Hematopoietic multipotent progenitor cell treated with erythropoietin and hydrocortisone succinate and interleukin-3 and kit ligand, for 8 days (in vitro differentiated cells): ENCODE data around the gene ST6GAL2.
A peak's percentile ranks its signal among the peaks of the same experiment; 100 is the strongest.

ENCODE experiments used
- DNase-seq: peaks from one replicate; pipeline ENCODE4 v3.0.0-alpha.2; 2015

ST6GAL2 gene

DNA sequence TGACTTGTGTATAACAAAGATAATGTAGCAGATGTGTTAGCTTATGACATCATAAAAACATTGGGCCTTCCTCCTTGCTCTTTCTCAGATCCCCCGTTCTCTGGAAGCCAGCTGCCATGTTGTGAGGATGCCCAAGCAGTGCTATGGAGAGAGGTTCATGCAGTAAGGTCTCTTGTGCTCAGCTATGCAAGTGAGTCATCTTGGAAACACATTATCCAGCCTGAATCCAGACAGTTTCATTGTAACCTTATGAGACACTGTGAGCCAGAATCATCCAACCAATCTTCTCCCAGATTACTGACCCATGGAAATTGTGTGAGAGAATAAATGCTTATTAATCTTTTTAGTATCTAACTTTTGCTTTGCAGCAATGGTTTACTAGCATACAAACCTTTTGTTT, 60.8 kb downstream of the ST6GAL2 start:
- no peak for DNase-seq

DNA sequence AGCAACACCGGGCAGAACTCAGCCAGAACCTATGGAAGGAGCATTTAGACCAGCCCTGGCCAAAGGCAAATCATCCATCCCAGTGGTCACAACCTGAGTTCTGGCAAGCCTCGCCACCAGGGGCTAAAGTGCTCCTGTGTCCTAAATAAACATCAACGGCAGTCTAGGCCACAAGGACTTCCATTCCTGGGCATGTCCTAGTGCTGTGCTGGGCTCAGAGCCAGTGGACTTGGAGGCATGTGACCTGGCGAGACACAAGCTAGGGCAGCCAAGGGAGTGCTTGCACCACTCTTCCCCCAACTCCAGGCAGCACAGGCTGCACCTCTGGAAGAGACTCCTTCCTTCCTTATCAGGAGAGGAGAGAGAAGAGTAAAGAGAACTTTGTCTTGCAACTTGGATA, 69.0 kb downstream of the ST6GAL2 start:
- no peak for DNase-seq

DNA sequence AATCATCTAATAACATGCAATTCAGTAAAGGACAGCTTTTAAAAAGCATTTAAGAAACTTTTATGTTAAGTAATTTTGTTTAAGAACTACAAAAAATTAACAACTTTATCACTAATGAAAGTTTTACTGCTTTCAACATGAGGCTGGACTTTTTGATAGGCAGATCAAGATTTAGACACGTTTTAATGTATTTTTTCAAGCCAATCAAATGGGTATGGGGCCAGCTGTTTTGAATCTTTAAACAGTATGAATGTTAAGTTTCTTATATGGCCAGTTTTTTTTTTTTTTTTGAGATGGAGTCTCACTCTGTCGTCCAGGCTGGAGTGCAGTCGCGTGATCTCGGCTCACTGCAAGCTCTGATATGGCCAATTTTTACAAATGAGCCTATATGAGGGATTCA, 73.1 kb downstream of the ST6GAL2 start:
- DNase-seq = no peak

DNA sequence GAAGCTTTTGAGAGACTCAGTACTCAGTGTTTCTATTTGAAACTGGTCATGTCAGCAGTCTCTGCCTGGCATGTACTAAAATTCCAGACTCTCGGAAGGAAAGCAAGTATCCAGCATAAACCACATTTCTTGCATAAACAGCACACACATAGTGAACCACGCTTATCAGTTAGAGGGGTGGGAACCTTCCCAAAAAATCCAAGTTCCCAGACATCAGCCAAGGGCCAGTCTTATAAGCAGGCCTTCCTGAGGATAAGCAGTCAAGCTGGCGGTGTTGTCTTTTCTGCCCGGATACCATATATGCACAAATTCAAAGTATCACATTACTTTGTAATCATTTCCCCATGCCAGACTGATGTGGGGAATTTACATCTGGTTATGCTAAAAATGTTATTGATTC, 73.6 kb downstream of the ST6GAL2 start:
- DNase-seq = no peak

DNA sequence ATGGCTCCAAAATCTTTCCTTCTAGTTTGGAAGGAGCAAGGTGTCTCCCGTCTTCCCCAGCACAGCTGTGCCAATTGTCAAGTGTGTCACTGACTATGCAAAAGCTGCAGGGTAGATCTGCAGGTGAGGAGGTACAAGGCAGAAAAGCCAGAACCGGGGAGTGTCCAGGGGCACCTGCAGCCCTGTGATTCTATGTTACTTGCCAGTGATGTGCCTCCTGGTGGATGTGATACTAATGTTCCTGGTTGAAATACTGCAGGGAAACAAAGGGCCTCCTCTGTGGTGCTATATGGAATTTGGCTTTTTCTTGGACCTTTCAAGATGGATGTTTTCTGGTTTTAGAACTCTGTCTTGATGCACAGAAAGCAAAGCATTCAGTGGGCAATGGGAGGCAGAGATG, 80.3 kb downstream of the ST6GAL2 start:
- no peak for DNase-seq

DNA sequence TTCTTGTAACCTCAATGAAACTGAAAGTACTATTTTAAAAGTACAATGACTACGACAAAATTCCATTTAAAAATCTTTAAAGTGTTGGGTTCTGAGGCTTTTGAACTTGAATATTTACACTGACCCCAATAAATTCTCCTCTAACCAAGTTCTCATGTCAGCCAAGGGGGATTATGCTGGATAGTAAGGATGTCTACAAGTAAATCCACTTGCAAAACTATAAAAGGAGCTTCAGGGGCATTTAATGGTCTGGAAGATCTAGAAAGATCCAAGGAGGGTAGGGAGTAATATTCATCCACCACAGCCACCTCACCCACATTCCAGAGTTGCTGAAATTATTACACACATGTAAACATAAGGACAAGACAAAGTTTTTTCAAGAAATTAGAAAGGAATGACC, 81.8 kb downstream of the ST6GAL2 start:
- DNase-seq = no peak

DNA sequence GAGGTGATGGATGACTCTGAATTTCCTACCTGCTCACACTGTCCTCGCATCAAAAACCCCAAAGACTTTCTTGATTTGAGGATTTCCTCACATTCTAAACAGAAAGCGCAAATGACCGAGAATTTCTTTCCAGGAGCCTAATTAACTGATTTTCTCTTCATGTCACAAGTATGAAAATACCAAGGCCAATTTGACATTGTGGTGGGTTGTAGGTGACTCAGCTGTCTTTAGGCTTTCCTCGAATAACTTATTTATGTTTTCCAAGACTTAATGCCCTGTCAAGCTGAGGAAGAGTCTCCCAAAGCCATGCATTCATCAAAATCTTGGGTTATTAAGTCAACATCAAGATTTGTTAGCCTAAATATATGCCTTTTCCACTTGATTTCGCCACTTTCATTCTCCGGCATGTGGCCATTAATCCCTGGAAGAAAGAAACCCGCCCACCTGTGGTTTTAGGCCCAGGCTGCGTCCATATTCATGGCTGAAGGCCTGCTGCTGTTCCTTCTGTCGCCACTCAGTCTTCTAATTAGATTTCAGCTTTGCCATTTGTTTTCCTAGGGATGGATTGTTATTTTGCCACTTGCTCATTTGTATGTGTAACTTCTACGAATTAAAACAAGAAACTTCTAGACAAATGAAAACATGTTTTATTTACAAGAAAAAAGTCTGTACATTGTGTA, 84.9 kb downstream of the ST6GAL2 start:
- DNase-seq = no peak

DNA sequence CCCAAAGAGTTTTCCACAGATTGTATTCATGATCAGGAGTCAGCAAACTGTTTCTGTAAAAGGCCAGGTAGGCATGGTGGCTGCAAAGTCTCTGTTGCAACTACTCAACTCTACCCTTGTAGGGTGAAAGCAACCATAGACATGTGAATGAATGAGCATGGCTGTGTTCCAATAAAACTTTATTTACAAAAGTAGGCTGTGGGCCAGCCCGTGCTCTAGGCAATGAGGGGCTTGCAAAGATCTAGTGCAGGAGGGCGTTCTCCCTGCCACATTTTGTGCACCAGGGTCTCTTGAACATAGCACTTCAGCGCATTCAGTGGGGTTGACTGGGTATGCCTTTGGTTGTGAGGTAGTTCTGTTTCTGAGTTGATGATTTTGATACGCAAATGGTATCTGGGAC, 85.8 kb downstream of the ST6GAL2 start:
- no peak for DNase-seq

DNA sequence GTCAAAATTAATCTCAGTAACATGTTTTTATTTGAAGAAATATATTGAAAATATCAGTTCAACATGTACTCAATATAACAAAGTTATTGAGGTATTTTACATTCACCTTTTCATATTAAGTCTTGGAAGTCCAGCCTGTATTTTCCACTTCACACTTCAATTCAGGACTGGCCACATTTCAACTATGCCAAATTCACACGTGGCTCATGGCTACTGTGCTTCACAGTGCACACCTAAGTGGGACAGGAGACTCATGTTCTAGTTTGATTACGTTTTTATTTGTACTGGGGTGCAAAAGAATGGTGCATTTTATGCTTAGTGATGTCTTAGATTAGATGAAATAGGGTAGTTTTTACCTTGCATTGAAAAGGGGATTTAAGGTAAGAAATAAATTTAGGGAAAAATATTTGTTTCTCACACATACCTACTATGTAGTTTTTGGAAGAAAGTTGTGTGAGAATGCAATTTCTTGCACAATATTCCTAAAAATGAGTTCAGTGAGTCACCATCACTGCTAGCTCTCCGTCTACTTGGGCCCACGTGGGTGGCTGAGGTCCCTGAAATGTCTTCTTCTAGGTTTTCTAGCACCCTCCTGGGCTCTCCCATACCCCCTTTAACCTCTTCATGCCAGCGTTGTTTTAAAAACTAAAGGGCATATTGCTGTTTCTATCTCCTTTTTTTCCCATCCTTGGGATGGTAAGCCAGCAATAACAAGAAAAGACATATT, 87.0 kb downstream of the ST6GAL2 start:
- no peak for DNase-seq

DNA sequence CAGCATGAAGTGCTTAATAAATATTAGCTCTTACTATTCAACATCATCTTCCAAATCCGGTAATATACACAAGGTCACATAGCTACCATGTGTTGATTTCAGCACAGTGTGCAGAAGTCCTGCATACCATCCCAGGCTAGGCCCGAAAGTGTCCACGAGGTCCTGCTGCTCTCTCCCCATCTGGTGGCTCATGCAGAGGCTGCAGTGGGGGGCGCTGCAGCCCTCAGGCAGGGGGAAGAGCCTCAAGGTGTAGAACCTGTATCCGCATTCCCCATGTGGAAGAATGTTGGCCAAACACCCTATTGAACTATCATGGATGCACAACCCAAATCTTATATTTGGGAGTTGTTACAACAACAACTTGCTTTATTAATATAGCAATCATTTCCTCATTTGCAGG, 88.5 kb downstream of the ST6GAL2 start:
- no peak for DNase-seq

DNA sequence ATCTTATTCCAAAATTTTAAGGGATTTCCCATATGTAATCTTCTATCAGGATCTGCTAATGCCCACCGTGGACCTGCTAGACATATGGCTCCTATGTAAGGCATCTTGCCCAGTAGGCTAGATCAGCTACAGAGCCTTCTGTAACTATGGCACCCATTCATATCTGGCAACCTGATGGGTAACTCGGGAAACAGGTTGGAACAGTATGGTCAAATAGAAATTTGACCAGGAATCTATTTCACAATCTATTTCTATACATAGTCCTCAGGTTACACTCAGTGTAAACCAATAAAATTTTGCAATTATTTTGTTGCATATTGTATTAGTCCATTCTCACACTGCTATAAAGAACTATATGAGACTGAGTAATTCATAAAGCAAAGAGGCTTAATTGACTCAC, 93.3 kb downstream of the ST6GAL2 start:
- no peak for DNase-seq

DNA sequence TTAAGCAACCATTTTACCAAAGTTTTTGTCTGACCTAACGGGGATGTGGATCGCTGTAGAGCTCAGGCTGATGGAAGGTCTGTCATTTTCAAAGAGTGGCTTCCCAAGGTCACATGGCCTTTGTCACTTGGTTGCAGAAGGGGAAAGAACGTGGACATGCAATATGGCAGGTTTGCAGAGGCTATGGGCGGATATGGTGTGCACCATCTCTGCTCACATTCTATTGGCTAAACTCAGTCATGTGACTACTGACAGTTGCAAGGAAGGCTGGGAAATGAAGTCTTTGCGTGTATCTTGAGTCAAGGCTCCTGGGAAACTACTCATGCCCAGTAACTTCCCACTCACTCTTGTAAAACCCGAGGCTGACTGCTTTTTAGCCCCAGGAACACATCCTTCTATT, 96.8 kb downstream of the ST6GAL2 start:
- DNase-seq = peak; percentile 16

DNA sequence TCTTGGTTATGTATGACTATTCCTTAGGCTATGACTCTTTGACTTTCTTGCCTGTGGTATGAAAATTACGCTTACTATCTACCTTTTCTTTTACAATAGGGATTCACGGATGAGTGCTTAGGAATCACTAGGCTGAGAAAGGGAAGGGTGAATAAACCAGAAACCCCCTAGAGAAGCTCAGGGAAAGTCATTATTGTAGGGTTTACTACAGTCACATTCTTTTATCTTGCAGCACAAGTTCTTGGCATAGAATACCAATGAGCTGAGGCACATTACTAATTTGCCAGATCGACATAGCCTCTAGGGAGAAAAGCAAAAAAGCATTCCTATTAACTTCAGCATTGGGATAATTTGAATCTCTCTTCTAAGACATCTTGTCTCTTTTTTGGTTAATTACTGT, 103.3 kb downstream of the ST6GAL2 start:
- no peak for DNase-seq

DNA sequence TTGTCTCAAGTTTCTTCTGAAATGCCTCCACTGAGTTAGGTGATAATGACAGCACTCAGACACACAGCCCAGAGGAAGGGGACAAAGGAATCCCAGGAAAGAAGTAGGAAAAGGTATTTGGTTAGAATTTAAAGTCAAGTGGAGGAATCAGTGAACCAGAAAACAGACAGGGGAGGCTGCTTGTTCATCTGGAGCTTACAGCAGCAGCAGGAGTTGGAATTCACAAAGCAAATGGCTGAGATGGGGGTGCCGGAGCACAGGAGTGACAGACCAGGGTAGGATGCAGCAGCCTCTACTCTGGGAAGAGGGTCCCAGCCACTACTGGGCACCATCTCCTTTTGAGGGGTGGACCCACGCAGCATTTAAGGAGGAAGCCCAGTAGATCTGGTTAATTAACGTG, 104.8 kb downstream of the ST6GAL2 start:
- no peak for DNase-seq

DNA sequence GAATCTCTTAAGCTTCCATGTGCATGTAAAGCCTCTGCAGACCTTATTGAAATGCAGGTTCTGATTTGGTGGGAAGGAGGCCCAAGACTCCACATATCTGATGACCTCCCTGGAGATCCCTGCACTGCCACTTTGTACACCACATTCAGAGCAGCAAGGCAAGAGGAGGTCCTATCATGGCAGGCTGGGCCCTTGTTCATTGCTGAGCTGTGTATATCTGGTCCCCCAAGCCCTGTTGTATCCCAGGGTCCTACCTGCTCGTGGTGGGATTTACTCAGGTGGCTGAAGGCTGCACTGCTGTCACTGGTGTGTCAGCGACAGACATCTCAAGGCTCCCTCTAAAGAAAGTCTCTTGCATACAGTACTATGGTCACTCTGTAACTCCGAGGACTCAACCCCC, 114.2 kb downstream of the ST6GAL2 start:
- DNase-seq = no peak

DNA sequence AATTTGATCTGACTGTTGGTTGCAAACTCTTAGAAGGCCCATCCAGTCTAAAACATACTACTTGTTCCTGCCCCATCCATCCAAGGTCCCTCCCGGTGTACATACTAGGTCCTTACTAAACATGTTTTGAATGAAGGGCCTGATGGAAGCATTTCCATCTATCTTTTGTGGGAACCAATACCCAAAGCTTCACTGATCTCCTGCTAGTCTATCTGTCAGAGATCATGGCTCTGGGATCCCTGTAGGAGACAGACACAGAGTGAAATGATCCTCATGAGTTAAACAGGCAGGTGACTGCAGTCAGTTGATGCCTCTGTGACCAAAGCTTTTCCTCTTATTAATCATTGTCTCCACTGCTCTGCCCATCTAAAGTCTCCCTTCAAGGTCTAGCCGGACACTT, 115.0 kb downstream of the ST6GAL2 start:
- DNase-seq = no peak

DNA sequence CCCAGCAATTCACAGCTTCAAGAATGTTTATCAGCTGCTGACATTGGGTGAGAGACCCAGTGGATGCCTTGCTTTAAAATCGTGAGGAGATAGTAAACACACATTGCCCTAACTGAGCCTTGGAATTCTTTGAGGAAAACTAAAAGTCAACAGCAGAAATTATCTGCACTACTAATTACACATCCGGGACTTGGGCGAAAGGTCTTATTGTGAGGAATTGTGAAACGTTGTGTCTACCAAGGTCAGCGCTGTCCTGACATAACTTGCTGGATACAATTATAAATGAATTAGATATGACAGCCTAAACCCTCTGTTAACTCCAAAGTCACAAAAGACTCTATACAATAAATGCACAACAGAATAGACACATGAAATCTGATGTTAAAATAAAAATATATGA, 121.4 kb downstream of the ST6GAL2 start:
- DNase-seq = no peak

DNA sequence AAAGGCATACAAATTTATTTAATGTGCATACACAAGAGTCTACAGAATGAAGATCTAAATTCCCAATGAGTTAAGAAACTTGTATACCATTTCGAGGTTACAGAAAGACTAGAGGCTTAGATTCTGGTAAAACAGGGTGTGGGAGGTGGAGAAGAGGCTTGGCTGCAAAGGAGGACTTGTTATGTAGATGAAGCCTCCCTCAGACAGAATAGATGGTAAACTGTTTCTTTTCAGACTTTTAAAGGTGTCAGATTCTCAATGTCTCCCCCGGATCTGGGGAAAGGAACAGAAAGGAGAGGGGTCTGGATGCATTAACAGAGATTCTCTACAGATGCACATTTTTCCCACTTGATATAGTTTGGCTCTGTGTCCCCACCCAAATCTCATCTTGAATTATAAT, 126.0 kb downstream of the ST6GAL2 start:
- DNase-seq = no peak

DNA sequence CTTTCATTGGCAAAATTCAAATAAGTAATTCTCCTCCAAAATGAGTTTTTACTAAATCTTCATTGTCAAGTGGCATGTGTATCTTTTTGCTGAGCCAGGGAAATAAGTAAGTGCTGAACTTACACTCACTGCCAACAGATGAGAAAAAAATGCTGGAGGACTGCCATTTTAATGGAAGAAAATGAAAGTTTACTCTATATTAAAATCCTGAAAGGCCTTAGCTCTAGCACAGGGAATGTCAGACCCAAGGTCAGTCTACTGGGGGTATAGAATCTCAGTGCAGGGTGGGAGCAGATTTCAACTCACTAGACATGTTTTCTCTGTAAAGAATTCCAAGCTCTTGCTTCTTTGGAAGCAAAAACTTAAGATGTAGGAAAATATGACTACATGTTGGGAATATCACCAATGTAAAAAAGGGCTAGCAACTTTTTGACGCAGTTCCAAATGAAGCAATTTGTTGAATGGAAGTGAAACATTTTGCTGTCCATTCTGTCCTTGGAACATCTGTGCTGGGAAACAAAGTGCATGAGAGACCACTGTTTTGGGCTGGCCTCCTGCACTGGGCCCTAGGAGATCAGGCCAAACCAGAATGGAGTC, 127.0 kb downstream of the ST6GAL2 start:
- no peak for DNase-seq
